Fibroblast of pulmonary artery (primary cell): ENCODE results near the gene EPG5.
A peak's percentile ranks its signal among the peaks of the same experiment; 100 is the strongest.
"Not testable (repeated sequence)": the region's sequence is repeated elsewhere in the genome, so short reads cannot be mapped to it uniquely, and the experiment has no call there.

Source experiments
- DNase-seq: peaks from one replicate; pipeline ENCODE4 v3.0.0-alpha.2; 2010; ENCODE audit warnings: low read depth
- H3K4me3 ChIP-seq: replicated peaks from 2 replicates; pipeline ENCODE4 v1.5.1; 2011; ENCODE audit warnings: low read depth, mild to moderate bottlenecking, control low read depth, low read length, moderate library complexity
- CTCF ChIP-seq: IDR thresholded peaks from 2 replicates; pipeline ENCODE4 v1.5.1; 2011; ENCODE audit warnings: mild to moderate bottlenecking, control low read depth, low read length, inconsistent platforms; ENCODE audit errors: missing control alignments

Gene EPG5

GRCh38 chr18:45997700-45998151 is 30.6 kb upstream of the EPG5 start:
- H3K4me3 ChIP-seq, result no peak overlapping the region
- no peak for DNase-seq
- TF ChIP-seq CTCF, result no peak

- no peak for DNase-seq
- H3K4me3 ChIP-seq, result no peak overlapping the region
- TF ChIP-seq CTCF, result no peak
Measured at GRCh38 chr18:45995461-45995860, 28.3 kb upstream of the EPG5 start.

GRCh38 chr18:45993438-45993837 is 26.3 kb upstream of the EPG5 start:
- DNase-seq, result peak; percentile 77
- no peak overlapping the region for H3K4me3 ChIP-seq
- no peak for TF ChIP-seq CTCF

- DNase-seq, H3K4me3 ChIP-seq: not testable (repeated sequence)
Measured at GRCh38 chr18:45992527-45992926, 25.4 kb upstream of the EPG5 start.

- no peak for TF ChIP-seq CTCF
Measured at GRCh38 chr18:45991788-45992187, 24.7 kb upstream of the EPG5 start.

GRCh38 chr18:45984546-45985235 is 17.6 kb upstream of the EPG5 start:
- DNase-seq, result no peak
- no peak overlapping the region for H3K4me3 ChIP-seq
- no peak for TF ChIP-seq CTCF

More at GRCh38 chr18:45991788-45992187, 24.7 kb upstream of the EPG5 start:
- DNase-seq, result no peak
- no peak overlapping the region for H3K4me3 ChIP-seq

GRCh38 chr18:45981821-45982220 is 14.7 kb upstream of the EPG5 start:
- DNase-seq, result no peak
- no peak for TF ChIP-seq CTCF
- no peak overlapping the region for H3K4me3 ChIP-seq
